ENCODE data around the gene MSH5.

The MSH5 gene

DNA sequence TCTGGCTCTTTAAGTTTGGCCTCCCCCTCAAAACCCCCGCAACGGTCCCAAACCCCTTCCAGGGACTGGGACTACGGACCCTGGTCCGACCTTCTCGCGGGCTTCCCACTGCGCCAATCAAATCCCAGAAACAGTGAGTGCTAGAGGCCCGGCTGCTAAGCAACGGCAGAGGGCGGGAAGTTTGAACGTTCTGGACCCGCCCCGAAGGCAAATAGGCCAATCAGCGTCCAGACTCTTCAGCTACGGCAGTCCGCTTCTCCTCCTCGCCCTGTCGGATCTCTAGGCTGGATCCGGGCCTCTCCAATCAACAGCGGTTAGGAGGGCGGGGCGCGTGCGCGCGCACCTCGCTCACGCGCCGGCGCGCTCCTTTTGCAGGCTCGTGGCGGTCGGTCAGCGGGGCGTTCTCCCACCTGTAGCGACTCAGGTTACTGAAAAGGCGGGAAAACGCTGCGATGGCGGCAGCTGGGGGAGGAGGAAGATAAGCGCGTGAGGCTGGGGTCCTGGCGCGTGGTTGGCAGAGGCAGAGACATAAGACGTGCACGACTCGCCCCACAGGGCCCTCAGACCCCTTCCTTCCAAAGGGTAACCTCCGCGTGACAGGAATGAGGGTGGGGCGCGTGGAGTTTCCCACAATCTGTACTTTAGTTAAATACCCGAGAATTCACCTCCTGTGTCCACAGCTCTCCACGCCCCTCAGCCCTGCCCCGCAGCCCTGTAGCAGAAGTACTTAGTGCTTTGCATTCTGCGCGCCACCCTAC lies at the start of gene MSH5:
TSS of gene MSH5 (plus strand) at position 367 of the 758 bp plus-strand sequence. CDS start 462 bp downstream, outside the sequence.
- Mint-ChIP-seq H3K36me3 (ENCODE audit: low read depth) (peaks cover 52% of the 10 kb centered on the region), H3K27me3 (no peaks in the 10 kb centered on the region), H3K27ac (peak within 1 kb of the TSS; percentile 91), H3K4me1 (ENCODE audit: low read depth) (peaks cover 63% of the 10 kb centered on the region), H3K9me3 (no peaks in the 10 kb centered on the region), H3K4me3 (peak within 1 kb of the TSS; percentile 87)
- intact Hi-C loops (cut with micrococcal nuclease): loop anchor here (2.0 to 5.0 kb wide), 2 partner anchors 29 to 73 kb away; partner anchors contain the start of genes CSNK2B and LY6G5B

DNA sequence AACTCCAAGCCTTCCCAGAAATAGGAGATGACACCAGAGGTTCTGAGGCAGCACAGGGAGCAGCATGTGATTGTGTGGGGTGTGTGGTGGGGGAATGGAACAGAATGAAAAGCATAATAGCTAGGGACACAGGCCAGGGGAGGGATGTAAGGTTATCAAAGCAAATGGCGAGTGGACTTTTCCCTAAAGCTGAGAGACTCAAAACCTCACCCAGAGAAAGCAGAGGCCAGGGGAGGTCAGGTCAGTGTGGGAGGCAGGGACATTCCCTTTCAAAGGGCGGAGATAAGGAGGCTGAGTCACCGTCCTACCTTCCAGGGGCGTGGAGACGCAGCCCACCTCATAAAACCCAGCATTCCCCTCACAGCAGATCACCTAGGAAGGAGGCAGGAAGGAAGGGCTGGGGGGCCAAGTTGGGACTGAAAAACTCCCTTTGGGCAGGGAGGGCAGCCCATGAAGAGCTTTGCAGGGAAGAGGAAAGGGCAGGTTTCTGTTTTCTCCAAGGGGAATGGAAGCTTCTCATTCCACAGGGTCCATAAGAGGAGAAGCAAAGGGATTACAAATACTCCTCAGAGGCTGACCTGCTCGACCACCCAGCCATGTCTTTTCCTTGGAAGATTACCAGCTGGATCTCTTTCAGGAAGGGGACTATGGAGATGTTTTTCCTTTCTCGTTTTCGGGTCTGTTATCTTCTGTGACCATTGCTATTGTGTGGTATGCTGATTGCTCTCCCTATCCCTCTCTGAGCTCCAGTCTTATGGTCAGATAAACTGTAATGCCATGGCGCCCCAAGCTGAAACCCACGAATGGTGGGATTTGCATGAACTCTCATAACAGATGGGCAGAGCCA lies 49.4 kb upstream of the MSH5 start:
- intact Hi-C loops (cut with micrococcal nuclease): no loop called here
- no peak overlapping the region for H3K4me3 Mint-ChIP-seq
- H3K4me1 Mint-ChIP-seq (ENCODE audit: low read depth): peaks cover 26% of the 10 kb centered on the region
- no peaks in the 10 kb centered on the region for H3K27me3 Mint-ChIP-seq
- no peaks in the 10 kb centered on the region for H3K9me3 Mint-ChIP-seq
- H3K36me3 Mint-ChIP-seq (ENCODE audit: low read depth): peaks cover 100% of the 10 kb centered on the region
- peak overlapping the region; percentile 65 for H3K27ac Mint-ChIP-seq

DNA sequence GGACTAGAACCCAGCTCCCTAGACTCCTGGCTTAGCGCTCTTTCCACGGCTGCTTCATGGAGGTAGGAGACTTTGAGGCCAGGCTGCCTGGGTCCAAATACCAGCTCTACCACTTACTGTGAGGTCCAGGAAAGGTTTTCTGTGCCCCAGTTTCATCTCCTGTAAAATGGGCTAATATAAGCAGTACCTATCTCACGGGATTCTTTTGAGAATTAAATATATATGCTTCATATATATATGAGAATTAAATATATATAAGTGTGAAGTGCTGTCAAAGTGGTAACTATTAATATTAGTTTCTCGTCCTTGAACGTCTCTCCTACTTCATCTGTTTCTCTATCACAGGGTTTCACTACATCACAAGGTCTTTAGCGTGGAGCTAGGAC lies 48.7 kb upstream of the MSH5 start:
- Mint-ChIP-seq H3K27ac (no peak overlapping the region), H3K4me3 (no peak overlapping the region), H3K9me3 (no peaks in the 10 kb centered on the region), H3K36me3 (ENCODE audit: low read depth) (peaks cover 100% of the 10 kb centered on the region), H3K4me1 (ENCODE audit: low read depth) (peaks cover 26% of the 10 kb centered on the region), H3K27me3 (no peaks in the 10 kb centered on the region)
- intact Hi-C loops (cut with micrococcal nuclease): no loop called here

DNA sequence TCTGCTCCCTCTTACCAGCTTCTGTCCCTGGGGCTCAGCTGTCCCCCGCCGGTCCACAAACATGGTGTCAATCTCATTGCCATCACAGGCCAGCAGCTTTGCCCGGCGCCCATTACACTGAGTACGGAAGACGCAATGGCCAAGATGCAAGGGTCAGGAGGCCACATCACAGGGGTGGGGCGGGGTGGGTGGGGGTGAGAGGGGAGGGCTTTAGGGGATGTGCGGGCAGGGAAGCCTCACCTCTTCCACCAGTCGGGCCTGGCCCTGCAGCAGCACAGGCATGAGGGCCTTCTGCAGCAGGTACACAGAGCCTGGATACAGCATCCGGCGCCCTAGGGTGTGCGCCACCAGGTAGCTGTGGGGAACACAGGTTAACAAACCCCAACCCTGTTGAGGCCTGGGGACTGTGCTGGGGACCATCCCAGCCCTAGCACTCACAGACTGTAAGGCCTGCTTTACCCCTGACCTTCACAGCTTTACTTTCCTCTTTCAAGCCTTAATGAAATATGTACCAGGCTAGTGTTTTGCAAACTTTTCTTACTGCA lies 48.2 kb upstream of the MSH5 start:
- no peaks in the 10 kb centered on the region for H3K27me3 Mint-ChIP-seq
- H3K4me3 Mint-ChIP-seq: no peak overlapping the region
- intact Hi-C loops (cut with micrococcal nuclease): no loop called here
- peaks cover 100% of the 10 kb centered on the region for H3K36me3 Mint-ChIP-seq (ENCODE audit: low read depth)
- no peak overlapping the region for H3K27ac Mint-ChIP-seq
- H3K4me1 Mint-ChIP-seq (ENCODE audit: low read depth): peaks cover 26% of the 10 kb centered on the region
- H3K9me3 Mint-ChIP-seq: no peaks in the 10 kb centered on the region

DNA sequence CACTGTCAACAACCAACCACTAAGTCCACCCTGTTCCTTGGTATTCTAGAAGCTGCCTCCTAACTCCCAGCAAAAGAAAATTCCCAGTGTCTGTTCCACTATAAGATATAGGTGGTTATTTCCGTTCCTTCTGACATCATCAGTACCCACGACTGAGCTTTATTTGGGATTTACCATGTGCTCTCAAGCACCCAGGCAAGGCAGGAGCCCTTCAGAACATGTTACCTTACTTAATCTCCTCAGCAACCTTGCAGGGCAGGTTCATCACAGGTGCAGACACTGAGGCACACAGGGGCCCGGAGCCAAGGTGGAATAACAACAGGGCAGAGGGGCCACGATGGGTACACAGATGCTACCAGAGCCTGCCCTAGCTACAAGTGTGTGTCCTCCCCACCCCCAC lies 47.5 kb upstream of the MSH5 start:
- Mint-ChIP-seq H3K9me3 (no peaks in the 10 kb centered on the region), H3K4me1 (ENCODE audit: low read depth) (peaks cover 34% of the 10 kb centered on the region), H3K27ac (no peak overlapping the region), H3K36me3 (ENCODE audit: low read depth) (peaks cover 100% of the 10 kb centered on the region), H3K4me3 (no peak overlapping the region), H3K27me3 (no peaks in the 10 kb centered on the region)
- intact Hi-C loops (cut with micrococcal nuclease): no loop called here

DNA sequence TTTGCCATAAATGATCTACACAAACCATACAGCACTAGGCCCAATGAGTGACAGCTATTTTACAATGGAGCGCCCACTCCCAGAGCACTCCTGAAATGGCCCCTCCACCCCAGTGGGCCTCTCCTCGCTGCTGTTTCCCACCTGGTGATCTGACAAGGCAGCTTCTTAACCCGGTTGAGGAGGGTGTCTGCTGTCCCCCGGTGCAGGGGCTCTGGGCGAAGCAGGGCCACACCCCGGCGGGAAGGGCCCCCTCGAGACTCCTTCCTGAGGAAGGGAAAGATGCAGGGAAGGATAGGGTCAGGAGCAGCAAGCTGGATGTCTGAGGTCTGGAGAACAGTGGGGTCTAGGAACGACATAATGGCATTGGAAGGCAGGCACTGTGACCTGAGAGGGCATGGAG lies 46.9 kb upstream of the MSH5 start:
- Mint-ChIP-seq H3K36me3 (ENCODE audit: low read depth) (peaks cover 100% of the 10 kb centered on the region), H3K27me3 (no peaks in the 10 kb centered on the region), H3K4me1 (ENCODE audit: low read depth) (peaks cover 39% of the 10 kb centered on the region), H3K4me3 (no peak overlapping the region), H3K27ac (no peak overlapping the region), H3K9me3 (no peaks in the 10 kb centered on the region)
- intact Hi-C loops (cut with micrococcal nuclease): no loop called here

DNA sequence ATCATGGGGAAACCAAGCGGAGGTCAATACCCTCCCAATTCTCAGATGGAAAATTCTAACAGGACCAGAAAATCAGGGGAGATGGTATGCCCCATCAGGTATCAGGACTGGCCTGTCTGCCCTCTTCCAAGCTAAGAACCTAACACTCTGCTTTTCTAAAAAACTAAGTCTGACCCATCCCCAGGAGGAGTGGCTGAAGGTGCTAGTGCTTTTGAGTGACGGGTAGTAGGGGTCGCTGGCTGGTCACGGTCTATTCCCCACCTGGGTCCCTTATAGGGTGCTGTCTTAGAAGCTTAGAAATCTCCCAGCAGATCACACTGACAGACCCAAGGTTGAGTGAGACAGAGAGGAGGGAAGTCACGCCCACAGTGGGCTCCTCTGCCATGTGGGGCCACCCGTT lies 46.3 kb upstream of the MSH5 start:
- no peaks in the 10 kb centered on the region for H3K9me3 Mint-ChIP-seq
- intact Hi-C loops (cut with micrococcal nuclease): no loop called here
- H3K27ac Mint-ChIP-seq: no peak overlapping the region
- no peak overlapping the region for H3K4me3 Mint-ChIP-seq
- no peaks in the 10 kb centered on the region for H3K27me3 Mint-ChIP-seq
- peaks cover 96% of the 10 kb centered on the region for H3K36me3 Mint-ChIP-seq (ENCODE audit: low read depth)
- H3K4me1 Mint-ChIP-seq (ENCODE audit: low read depth): peaks cover 41% of the 10 kb centered on the region

DNA sequence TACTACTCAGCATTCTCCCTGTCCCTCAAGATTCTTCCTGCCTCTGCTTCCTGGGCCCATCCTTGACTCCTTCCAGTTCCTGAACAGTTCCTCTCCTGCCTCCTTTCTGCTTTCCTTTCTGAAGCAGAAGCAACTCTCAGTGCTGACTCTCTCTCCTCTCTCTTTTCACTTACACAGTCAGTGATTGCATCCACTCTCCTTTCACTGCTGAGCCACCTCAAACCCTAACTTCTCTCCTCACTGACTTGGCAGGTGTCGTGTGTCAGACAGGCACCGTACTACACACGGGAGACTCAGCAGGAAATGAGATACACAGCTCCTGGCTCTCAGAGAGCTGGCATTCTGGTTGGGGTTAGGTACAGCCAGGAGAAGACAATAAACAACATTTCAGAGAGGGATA lies 42.2 kb upstream of the MSH5 start:
- peak overlapping the region; percentile 45 for H3K27ac Mint-ChIP-seq
- H3K36me3 Mint-ChIP-seq (ENCODE audit: low read depth): peaks cover 90% of the 10 kb centered on the region
- H3K4me1 Mint-ChIP-seq (ENCODE audit: low read depth): peaks cover 33% of the 10 kb centered on the region
- no peak overlapping the region for H3K4me3 Mint-ChIP-seq
- intact Hi-C loops (cut with micrococcal nuclease): no loop called here
- H3K9me3 Mint-ChIP-seq: no peaks in the 10 kb centered on the region
- no peaks in the 10 kb centered on the region for H3K27me3 Mint-ChIP-seq

DNA sequence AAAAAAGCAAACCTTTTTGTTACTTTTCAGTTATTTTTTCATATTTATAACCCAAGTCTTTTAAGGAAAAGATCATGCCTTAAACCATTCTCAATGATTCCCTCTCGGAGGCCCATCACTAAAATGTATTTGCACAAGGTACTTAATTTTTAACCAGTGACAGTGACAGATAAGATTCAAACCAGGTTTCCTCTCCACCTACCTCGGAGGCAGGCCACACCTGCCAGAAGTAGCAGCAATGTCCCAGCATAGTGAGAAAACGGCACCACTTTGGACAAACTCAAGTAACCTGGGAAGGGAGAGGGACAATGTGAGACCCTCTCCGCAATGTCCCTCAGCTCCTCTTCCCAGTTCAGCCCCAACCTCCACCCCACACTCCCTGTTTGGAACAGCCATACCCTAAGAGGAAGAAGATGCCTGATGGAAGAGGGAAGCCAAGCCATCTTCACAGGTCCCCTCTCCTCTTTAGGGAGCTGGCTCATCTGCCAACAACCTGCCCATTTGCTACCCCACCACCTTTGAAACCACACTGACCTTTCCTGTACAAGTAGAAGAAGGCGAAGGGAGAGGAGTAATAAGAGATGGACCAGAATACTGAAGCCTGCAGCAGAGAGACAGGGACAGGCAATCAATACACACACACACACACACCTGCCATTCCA lies 38.9 kb upstream of the MSH5 start:
- H3K4me1 Mint-ChIP-seq (ENCODE audit: low read depth): peaks cover 42% of the 10 kb centered on the region
- H3K4me3 Mint-ChIP-seq: peak overlapping the region; percentile 2
- intact Hi-C loops (cut with micrococcal nuclease): no loop called here
- H3K9me3 Mint-ChIP-seq: no peaks in the 10 kb centered on the region
- no peaks in the 10 kb centered on the region for H3K27me3 Mint-ChIP-seq
- no peak overlapping the region for H3K27ac Mint-ChIP-seq
- H3K36me3 Mint-ChIP-seq (ENCODE audit: low read depth): peaks cover 67% of the 10 kb centered on the region

DNA sequence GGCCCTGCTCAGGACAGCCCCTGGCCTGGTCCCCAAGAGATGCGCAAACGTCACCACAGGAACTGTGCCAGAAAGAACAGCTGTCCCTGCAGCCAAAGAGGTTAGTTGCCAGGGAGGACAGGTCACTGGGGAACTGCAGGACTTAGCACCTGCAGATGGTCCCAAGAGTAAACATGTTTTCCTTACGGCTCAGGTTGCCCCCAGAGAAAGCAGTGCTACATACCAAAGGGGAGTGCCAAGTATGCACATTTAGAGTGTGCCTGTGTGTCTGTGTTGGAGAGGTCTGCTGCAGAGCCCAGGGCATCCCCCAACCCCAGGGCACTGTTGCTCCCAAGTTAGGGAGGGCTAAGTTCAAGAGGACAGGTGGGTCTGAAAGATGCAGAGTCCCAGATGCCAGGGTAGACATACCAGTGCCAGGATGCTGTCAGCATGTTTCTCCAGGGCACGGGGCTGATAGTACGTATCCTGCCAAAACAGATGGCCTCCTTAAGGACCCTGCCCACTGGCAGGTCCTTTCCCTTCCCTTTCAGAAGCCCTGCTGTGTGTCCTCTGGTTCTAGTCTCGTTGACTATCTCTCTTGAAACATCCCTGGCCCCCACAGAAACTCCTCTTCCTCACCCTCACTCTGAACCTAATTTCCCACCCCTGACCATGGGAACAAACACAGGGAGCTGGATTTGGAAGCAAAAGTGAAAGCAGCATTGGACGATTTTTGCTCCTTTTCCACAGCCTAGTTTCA lies 38.0 kb upstream of the MSH5 start:
- Mint-ChIP-seq H3K27me3 (no peaks in the 10 kb centered on the region), H3K36me3 (ENCODE audit: low read depth) (peaks cover 57% of the 10 kb centered on the region), H3K4me3 (peak overlapping the region; percentile 98), H3K27ac (peak overlapping the region; percentile 93), H3K4me1 (ENCODE audit: low read depth) (peaks cover 39% of the 10 kb centered on the region), H3K9me3 (no peaks in the 10 kb centered on the region)
- intact Hi-C loops (cut with micrococcal nuclease): no loop called here

DNA sequence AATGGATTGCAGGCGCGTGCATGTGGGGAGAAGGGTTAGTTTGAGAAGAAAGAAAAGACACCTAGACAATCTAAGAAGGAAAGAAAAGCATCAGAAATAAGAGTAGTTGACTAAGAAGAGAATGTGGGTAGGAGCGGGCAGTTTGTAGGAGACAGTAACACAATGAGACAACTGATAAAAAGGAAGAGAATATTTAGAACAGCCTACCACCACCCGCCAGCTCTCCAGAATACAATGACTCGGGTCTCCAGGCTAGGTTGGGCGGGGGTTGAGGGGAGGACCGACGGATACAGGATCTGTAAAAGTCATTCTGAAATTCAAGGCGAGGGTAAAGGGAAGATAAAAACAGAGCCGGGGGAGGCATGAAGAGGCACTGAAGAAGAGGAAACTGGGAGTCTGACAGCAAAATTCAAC lies 37.4 kb upstream of the MSH5 start:
- peak overlapping the region; percentile 98 for H3K4me3 Mint-ChIP-seq
- peaks cover 39% of the 10 kb centered on the region for H3K4me1 Mint-ChIP-seq (ENCODE audit: low read depth)
- H3K9me3 Mint-ChIP-seq: no peaks in the 10 kb centered on the region
- peaks cover 51% of the 10 kb centered on the region for H3K36me3 Mint-ChIP-seq (ENCODE audit: low read depth)
- peak overlapping the region; percentile 93 for H3K27ac Mint-ChIP-seq
- intact Hi-C loops (cut with micrococcal nuclease): no loop called here
- no peaks in the 10 kb centered on the region for H3K27me3 Mint-ChIP-seq

DNA sequence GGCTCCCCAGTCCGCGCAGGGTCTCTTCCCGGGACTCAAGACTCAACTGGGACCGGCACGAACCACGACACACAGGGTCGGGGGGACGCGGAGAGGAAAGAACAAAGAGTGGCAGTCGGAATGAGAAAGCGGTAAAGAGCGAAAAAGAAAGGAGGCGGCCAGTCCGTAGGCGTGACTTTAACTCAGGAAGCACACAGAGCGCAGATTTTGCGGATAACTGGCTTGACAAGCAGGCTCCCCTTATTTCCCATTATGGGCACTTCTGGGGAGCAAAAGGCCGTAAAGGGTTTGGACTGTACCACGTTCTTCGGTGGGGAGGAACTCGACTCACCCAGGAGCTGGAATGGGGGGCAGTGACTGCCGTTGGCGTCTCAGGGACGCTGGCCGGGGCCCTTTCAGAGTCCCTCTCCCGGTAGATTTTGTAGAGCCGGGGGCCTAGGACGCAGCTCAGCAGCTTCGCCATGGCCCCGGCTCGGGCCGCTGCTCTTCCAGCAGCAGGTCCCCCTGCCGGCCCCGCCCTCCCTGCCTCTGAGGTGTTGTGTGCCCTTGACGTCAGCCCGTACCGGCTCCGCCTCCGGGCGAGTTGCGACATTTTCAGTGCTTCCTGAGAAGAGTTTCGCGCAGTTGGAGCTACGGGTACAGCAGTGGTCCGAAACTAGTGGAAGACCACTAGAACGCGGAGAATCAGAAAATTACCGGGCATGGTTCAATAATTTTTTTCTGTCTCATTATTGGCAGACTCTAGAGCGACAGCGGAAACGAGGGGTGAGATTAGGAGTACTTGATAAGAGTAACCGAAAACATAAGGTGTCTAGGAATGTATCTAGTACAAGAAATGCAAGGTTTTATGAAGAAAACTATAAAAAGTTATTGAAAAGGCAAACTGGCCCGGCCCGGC lies 36.7 kb upstream of the MSH5 start, which contains the start of gene ABHD16A:
TSS of gene ABHD16A (minus strand) at position 506 of the 898 bp plus-strand sequence. CDS start at position 463, 43 bp downstream.
- Mint-ChIP-seq H3K4me3 (peak within 1 kb of the TSS; percentile 98), H3K4me1 (ENCODE audit: low read depth) (peaks cover 38% of the 10 kb centered on the region), H3K36me3 (ENCODE audit: low read depth) (peaks cover 45% of the 10 kb centered on the region), H3K27me3 (no peaks in the 10 kb centered on the region), H3K9me3 (no peaks in the 10 kb centered on the region), H3K27ac (peak within 1 kb of the TSS; percentile 93)
- intact Hi-C loops (cut with micrococcal nuclease): loop anchor here (1.0 kb wide), 1 partner anchor 26 kb away; the partner anchor contains the start of gene DDAH2
